Skeletal muscle tissue (tissue), 4 donors: Measurements from ENCODE around the gene CEP83. TPM values are rescaled to one million over a fixed set of nuclear protein-coding genes. Genes with fewer than 3 reads are reported as not detected.

ENCODE experiments used
- H3K27ac ChIP-seq: one replicate; pipeline ENCODE4 v1.7.0; 2013; ENCODE audit warnings: mild to moderate bottlenecking, low read depth, low read length, inconsistent platforms
- H3K27me3 ChIP-seq, 3 donors: one replicate each; pipeline ENCODE4 v1.7.0; 2013; ENCODE audit warnings: low read length in 3 of 3; ENCODE audit not compliant: control insufficient read depth in 3 of 3, insufficient read depth in 3 of 3
- H3K36me3 ChIP-seq, 3 donors: one replicate each; pipeline ENCODE4 v1.7.0; 2013; ENCODE audit warnings: low read length in 3 of 3; ENCODE audit not compliant: control insufficient read depth in 3 of 3, insufficient read depth in 3 of 3
- H3K4me1 ChIP-seq, 3 donors: one replicate each; pipeline ENCODE4 v1.7.0; 2013; ENCODE audit warnings: low read length in 3 of 3, mild to moderate bottlenecking in 3 of 3; ENCODE audit not compliant: control insufficient read depth in 3 of 3, insufficient read depth in 3 of 3
- H3K4me3 ChIP-seq, 3 donors: one replicate each; pipeline ENCODE4 v1.7.0; 2013; ENCODE audit warnings: low read length in 3 of 3
- H3K9ac ChIP-seq, 3 donors: one replicate each; pipeline ENCODE4 v1.7.0; 2013; ENCODE audit warnings: low read length in 3 of 3, mild to moderate bottlenecking in 3 of 3, moderate library complexity in 2 of 3, low read depth in 1 of 3
- H3K9me3 ChIP-seq, 3 donors: one replicate each; pipeline ENCODE4 v1.7.0; 2013; ENCODE audit warnings: low read length in 3 of 3; ENCODE audit not compliant: control insufficient read depth in 3 of 3
- total RNA-seq: library from RNA; depleted of rRNA; stranded (reverse); fragments of >200 nt; gene quantifications from one replicate; pipeline ENCODE4 v1.2.3, GENCODE V29; 2014
- donor health status: Osteomylitis.

The CEP83 gene
- total RNA-seq, 1 donor from 2014 or later: 10.4 TPM

- peaks cover 0 to 4% (median 4%) of the 10 kb centered on the region in 3 donors for H3K4me1 ChIP-seq
These were observed 159.8 kb downstream of the CEP83 start for GRCh38 chr12:94299846-94300245.

GRCh38 chr12:94297876-94298505 is 161.7 kb downstream of the CEP83 start:
- peaks cover 0 to 19% (median 17%) of the 10 kb centered on the region in 3 donors for H3K36me3 ChIP-seq

More at GRCh38 chr12:94299846-94300245, 159.8 kb downstream of the CEP83 start:
- H3K9ac ChIP-seq: no peak overlapping the region
- H3K27ac ChIP-seq: no peak overlapping the region
- no peaks in the 10 kb centered on the region for H3K9me3 ChIP-seq
- H3K4me3 ChIP-seq: no peak overlapping the region
- no peaks in the 10 kb centered on the region for H3K27me3 ChIP-seq
- peaks cover 0 to 19% (median 18%) of the 10 kb centered on the region in 3 donors for H3K36me3 ChIP-seq

GRCh38 chr12:94297096-94297699 is 162.5 kb downstream of the CEP83 start:
- peaks cover 0 to 19% (median 17%) of the 10 kb centered on the region in 3 donors for H3K36me3 ChIP-seq
- no peak overlapping the region for H3K4me3 ChIP-seq
- H3K27me3 ChIP-seq: no peaks in the 10 kb centered on the region
- H3K9me3 ChIP-seq: no peaks in the 10 kb centered on the region
- no peak overlapping the region for H3K9ac ChIP-seq
- no peak overlapping the region for H3K27ac ChIP-seq
- H3K4me1 ChIP-seq: no peaks in the 10 kb centered on the region

More at GRCh38 chr12:94297876-94298505, 161.7 kb downstream of the CEP83 start:
- no peak overlapping the region for H3K4me3 ChIP-seq
- H3K27ac ChIP-seq: no peak overlapping the region
- H3K9me3 ChIP-seq: no peaks in the 10 kb centered on the region
- no peak overlapping the region for H3K9ac ChIP-seq
- H3K4me1 ChIP-seq: no peaks in the 10 kb centered on the region
- no peaks in the 10 kb centered on the region for H3K27me3 ChIP-seq

GRCh38 chr12:94290353-94290752 is 169.3 kb downstream of the CEP83 start:
- Histone ChIP-seq H3K4me3 (no peak overlapping the region), H3K4me1 (peaks cover 6 to 12% (median 10%) of the 10 kb centered on the region in 3 donors), H3K27me3 (no peaks in the 10 kb centered on the region), H3K9me3 (no peaks in the 10 kb centered on the region), H3K9ac (no peak overlapping the region), H3K27ac (no peak overlapping the region), H3K36me3 (peaks cover 0 to 11% (median 4%) of the 10 kb centered on the region in 3 donors)

GRCh38 chr12:94289461-94290312 is 170.0 kb downstream of the CEP83 start:
- Histone ChIP-seq H3K9ac (no peak overlapping the region), H3K27ac (peak overlapping the region; percentile 40), H3K4me3 (no peak overlapping the region)

GRCh38 chr12:94287245-94287628 is 172.4 kb downstream of the CEP83 start:
- Histone ChIP-seq H3K36me3 (peaks cover 2 to 5% (median 4%) of the 10 kb centered on the region in 3 donors), H3K27ac (no peak overlapping the region), H3K4me3 (no peak overlapping the region), H3K4me1 (peaks cover 6 to 12% (median 10%) of the 10 kb centered on the region in 3 donors), H3K9ac (no peak overlapping the region), H3K27me3 (no peaks in the 10 kb centered on the region), H3K9me3 (no peaks in the 10 kb centered on the region)

More at GRCh38 chr12:94289461-94290312, 170.0 kb downstream of the CEP83 start:
- Histone ChIP-seq H3K36me3 (peaks cover 0 to 6% (median 0%) of the 10 kb centered on the region in 3 donors), H3K9me3 (no peaks in the 10 kb centered on the region), H3K27me3 (no peaks in the 10 kb centered on the region), H3K4me1 (peaks cover 6 to 12% (median 10%) of the 10 kb centered on the region in 3 donors)

GRCh38 chr12:94286583-94287244 is 173.0 kb downstream of the CEP83 start:
- Histone ChIP-seq H3K4me3 (no peak overlapping the region), H3K4me1 (peaks cover 6 to 12% (median 10%) of the 10 kb centered on the region in 3 donors), H3K9ac (no peak overlapping the region), H3K9me3 (no peaks in the 10 kb centered on the region), H3K27ac (no peak overlapping the region), H3K36me3 (peaks cover 2 to 5% (median 4%) of the 10 kb centered on the region in 3 donors), H3K27me3 (no peaks in the 10 kb centered on the region)

- peaks cover 2 to 5% (median 4%) of the 10 kb centered on the region in 3 donors for H3K36me3 ChIP-seq
These were observed 173.6 kb downstream of the CEP83 start for GRCh38 chr12:94285943-94286582.

GRCh38 chr12:94284859-94285258 is 174.8 kb downstream of the CEP83 start:
- peaks cover 5 to 12% (median 11%) of the 10 kb centered on the region in 3 donors for H3K36me3 ChIP-seq
- H3K27me3 ChIP-seq: no peaks in the 10 kb centered on the region
- H3K4me3 ChIP-seq: no peak overlapping the region
- H3K27ac ChIP-seq: no peak overlapping the region
- H3K9me3 ChIP-seq: no peaks in the 10 kb centered on the region
- no peak overlapping the region for H3K9ac ChIP-seq
- H3K4me1 ChIP-seq: peaks cover 0 to 10% (median 7%) of the 10 kb centered on the region in 3 donors

More at GRCh38 chr12:94285943-94286582, 173.6 kb downstream of the CEP83 start:
- H3K9me3 ChIP-seq: no peaks in the 10 kb centered on the region
- H3K27ac ChIP-seq: no peak overlapping the region
- H3K27me3 ChIP-seq: no peaks in the 10 kb centered on the region
- no peak overlapping the region for H3K9ac ChIP-seq
- H3K4me1 ChIP-seq: peaks cover 6 to 12% (median 10%) of the 10 kb centered on the region in 3 donors
- no peak overlapping the region for H3K4me3 ChIP-seq
